ENCODE data around the gene C2orf78. TPM values are rescaled to one million over a fixed set of nuclear protein-coding genes. Genes with fewer than 3 reads are reported as not detected.
"Not testable (repeated sequence)": the region's sequence is repeated elsewhere in the genome, so short reads cannot be mapped to it uniquely, and the experiment has no call there.

Gene C2orf78
- total RNA-seq, 2 donors from 2014 or later = 0.91 TPM; not detected in 1

DNA sequence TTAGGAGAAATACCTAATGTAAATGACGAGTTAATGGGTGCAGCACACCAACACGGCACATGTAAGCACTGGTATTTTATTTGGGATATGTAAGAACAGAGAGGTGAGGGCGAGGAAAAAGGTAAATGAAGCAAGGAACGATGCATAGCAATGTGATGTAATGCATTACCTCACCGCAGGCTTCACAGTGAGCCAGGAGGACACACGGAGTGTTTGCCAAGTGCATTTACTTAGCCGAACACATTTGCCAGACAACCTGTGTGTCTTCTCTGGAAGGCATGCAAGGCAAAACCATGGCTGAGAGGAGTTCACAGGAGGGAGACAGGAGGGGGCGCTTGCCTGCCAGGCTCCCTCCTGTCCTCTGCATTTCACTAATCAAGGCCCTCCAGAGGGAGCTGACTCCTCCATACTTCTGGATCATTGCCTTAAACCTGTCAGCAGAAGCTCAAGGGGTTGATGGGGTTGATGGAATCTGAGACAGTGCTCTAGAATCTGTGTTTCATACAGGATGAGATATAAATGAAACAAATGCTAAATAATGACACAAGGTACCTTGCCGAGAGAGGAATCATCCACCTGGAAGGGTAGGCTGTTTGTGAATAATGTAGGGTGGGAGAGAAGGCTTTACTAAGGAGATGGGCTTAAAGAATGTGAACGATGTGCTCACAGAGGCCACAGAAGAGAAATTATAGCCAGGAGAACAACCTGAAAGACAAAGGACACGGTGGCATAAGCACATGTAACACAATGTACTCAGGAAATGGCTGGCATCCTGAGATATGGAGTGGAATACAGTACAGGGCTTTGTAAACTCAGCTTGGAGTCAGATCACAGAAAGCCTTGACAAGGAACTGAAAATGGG is 37.7 kb upstream of the C2orf78 start:
- 87% methylated on average over 11 of the region's 11 CpGs for WGBS
- Histone ChIP-seq H3K36me3 (no peaks in the 10 kb centered on the region), H3K4me1 (replicated peaks) (no peaks in the 10 kb centered on the region), H3K4me3 (no peak overlapping the region), H3K9me3 (no peaks in the 10 kb centered on the region), H3K27me3 (replicated peaks; ENCODE audit: insufficient read depth) (no peaks in the 10 kb centered on the region), H3K27ac (no peak overlapping the region)
- intact Hi-C loops (cut with DNase I) = no loop called here
- TF ChIP-seq, protein P1, sequence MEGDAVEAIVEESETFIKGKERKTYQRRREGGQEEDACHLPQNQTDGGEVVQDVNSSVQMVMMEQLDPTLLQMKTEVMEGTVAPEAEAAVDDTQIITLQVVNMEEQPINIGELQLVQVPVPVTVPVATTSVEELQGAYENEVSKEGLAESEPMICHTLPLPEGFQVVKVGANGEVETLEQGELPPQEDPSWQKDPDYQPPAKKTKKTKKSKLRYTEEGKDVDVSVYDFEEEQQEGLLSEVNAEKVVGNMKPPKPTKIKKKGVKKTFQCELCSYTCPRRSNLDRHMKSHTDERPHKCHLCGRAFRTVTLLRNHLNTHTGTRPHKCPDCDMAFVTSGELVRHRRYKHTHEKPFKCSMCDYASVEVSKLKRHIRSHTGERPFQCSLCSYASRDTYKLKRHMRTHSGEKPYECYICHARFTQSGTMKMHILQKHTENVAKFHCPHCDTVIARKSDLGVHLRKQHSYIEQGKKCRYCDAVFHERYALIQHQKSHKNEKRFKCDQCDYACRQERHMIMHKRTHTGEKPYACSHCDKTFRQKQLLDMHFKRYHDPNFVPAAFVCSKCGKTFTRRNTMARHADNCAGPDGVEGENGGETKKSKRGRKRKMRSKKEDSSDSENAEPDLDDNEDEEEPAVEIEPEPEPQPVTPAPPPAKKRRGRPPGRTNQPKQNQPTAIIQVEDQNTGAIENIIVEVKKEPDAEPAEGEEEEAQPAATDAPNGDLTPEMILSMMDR (IDR thresholded peaks at IDR 0.05) = no peak
- TF ChIP-seq POLR2AphosphoS5 (IDR thresholded peaks at IDR 0.05) = no peak
- TF ChIP-seq POLR2A (IDR thresholded peaks at IDR 0.05) = no peak
- no peak for DNase-seq (ENCODE audit: low spot score)

DNA sequence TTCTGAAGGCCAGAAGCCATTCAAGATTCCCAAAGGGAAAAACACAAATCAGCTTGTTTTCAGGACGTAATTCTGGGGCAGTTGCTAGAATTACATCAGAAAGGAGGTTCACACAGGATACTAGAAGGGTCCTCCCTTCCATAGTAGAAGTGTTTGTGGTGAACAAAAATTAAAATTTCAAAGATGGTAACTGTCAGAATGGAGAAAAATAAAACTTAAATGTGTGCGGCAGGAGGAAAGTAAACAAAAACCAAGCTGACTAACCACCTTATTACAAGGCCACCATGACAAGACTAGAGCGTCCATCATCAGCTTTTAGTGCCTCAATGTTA is 37.1 kb upstream of the C2orf78 start:
- no peak overlapping the region for H3K27ac ChIP-seq
- DNase-seq (ENCODE audit: low spot score) = no peak

DNA sequence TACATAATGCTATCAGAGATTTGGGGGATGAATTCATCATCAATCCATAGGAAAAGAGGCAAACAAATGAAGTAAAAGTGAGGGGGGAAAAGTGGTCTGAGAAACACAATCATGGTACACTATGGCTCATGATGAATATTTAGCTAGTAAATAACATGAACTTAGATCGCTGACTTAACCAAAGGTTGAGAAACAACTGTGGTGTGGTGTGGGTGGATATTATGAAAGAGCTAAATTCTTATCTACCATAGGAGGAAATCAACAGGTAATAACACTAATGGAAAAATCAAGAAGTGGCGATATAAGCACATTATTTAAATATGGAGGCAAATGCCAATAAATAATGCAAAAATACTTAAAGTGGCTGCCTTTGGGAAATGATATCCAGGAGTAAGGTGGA is 34.7 kb upstream of the C2orf78 start:
- H3K36me3 ChIP-seq = no peaks in the 10 kb centered on the region
- WGBS = 92% methylated on average over 2 of the region's 2 CpGs

More for the DNA sequence above, 37.1 kb upstream of the C2orf78 start:
- Histone ChIP-seq H3K36me3 (no peaks in the 10 kb centered on the region), H3K4me3 (no peak overlapping the region), H3K4me1 (replicated peaks) (no peaks in the 10 kb centered on the region), H3K9me3 (no peaks in the 10 kb centered on the region), H3K27me3 (replicated peaks; ENCODE audit: insufficient read depth) (no peaks in the 10 kb centered on the region)
- 82% methylated on average over 3 of the region's 3 CpGs for WGBS
- intact Hi-C loops (cut with DNase I) = no loop called here
- TF ChIP-seq POLR2A (IDR thresholded peaks at IDR 0.05) (no peak), POLR2AphosphoS5 (IDR thresholded peaks at IDR 0.05) (no peak)
- TF ChIP-seq, protein P1 (IDR thresholded peaks at IDR 0.05) = no peak

DNA sequence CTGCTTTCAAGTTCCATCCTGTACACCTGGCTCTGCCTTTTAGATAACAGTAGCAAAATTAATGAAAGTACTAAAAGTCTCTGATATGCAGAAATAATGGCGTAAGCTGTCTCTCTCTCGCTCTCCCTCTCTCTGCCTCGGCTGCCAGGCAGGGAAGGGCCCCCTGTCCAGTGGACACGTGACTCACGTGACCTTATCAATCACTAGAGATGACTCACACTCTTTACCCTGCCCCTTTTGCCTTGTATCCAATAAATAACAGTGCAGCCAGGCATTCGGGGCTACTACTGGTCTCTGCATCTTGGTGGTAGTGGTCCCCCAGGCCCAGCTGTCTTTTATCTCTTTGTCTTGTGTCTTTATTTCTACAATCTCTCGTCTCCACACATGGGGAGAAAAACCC is 29.7 kb upstream of the C2orf78 start:
- 92% methylated on average over 7 of the region's 7 CpGs for WGBS

More for the DNA sequence above, 34.7 kb upstream of the C2orf78 start:
- Histone ChIP-seq H3K4me3 (no peak overlapping the region), H3K4me1 (replicated peaks) (no peaks in the 10 kb centered on the region), H3K27me3 (replicated peaks; ENCODE audit: insufficient read depth) (no peaks in the 10 kb centered on the region), H3K9me3 (no peaks in the 10 kb centered on the region), H3K27ac (no peak overlapping the region)
- no peak for DNase-seq (ENCODE audit: low spot score)
- no peak for TF ChIP-seq POLR2AphosphoS5 (IDR thresholded peaks at IDR 0.05)
- TF ChIP-seq POLR2A (IDR thresholded peaks at IDR 0.05) = no peak
- TF ChIP-seq, protein P1 (IDR thresholded peaks at IDR 0.05) = no peak
- intact Hi-C loops (cut with DNase I) = no loop called here

DNA sequence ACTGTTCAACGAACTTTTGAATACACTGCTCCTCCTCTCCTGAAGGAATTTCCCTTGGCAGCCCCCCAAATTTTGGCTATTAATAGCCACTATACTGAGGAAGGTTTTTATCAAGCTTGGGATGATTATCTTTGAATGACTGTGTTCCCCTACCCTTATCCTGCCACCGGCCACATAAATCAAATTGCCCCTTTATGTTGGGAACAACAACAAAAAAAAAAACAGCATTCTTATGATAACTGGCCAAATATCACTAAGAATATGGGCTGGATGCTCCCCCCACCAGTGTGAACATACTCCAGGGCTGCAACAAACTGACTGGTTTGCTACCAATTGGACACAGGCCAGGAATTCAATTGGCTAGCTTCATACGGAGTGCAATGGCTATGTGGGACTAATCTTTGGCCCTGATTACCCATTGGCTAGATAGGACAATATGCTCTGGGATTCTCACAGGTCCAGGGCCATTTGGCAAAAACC is 24.7 kb upstream of the C2orf78 start:
- Histone ChIP-seq H3K36me3 (no peaks in the 10 kb centered on the region), H3K4me1 (replicated peaks) (no peaks in the 10 kb centered on the region), H3K27ac (no peak overlapping the region), H3K27me3 (replicated peaks; ENCODE audit: insufficient read depth) (no peaks in the 10 kb centered on the region), H3K9me3 (no peaks in the 10 kb centered on the region), H3K4me3 (no peak overlapping the region)
- TF ChIP-seq POLR2A (IDR thresholded peaks at IDR 0.05) (no peak), POLR2AphosphoS5 (IDR thresholded peaks at IDR 0.05) (no peak)
- TF ChIP-seq, protein P1 (IDR thresholded peaks at IDR 0.05) = no peak
- intact Hi-C loops (cut with DNase I) = no loop called here
- 27% methylated on average over 3 of the region's 3 CpGs for WGBS
- no peak for DNase-seq (ENCODE audit: low spot score)

More for the DNA sequence above, 29.7 kb upstream of the C2orf78 start:
- H3K27me3 ChIP-seq (replicated peaks; ENCODE audit: insufficient read depth); H3K4me1 ChIP-seq (replicated peaks); DNase-seq (ENCODE audit: low spot score); H3K9me3 ChIP-seq; H3K36me3 ChIP-seq; intact Hi-C loops (cut with DNase I); H3K4me3 ChIP-seq: not testable (repeated sequence)
- peak overlapping the region; percentile 19 to 45 for H3K27ac ChIP-seq
